ENCODE results near the gene PRUNE1. TPM values are rescaled to one million over a fixed set of nuclear protein-coding genes. Genes with fewer than 3 reads are reported as not detected.

Gene PRUNE1
- polyA plus RNA-seq, 12 donors = 22.1 to 31.7 (median 27.7) TPM; not detected in 1

DNA sequence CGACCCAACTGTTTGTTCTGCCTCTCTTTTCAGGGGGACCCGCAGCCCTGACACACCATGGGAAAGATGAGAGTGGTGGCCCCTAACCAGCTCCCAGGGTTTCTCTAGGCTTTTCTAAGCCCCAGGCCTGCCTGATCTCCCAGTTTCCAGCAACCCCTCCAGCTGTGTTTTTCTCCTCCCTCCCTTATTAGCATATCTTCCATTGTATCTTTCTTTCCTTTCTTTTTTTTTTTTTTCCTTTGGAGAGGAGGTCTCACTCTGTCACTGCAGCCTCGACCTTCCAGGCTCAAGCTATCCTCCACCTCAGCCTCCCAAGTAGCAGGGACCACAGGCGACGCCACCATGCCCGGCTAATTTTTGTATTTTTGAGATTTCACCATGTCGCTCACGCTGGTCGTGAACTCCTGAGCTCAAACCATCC is 31.8 kb upstream of the PRUNE1 start:
- no peak for DNase-seq

DNA sequence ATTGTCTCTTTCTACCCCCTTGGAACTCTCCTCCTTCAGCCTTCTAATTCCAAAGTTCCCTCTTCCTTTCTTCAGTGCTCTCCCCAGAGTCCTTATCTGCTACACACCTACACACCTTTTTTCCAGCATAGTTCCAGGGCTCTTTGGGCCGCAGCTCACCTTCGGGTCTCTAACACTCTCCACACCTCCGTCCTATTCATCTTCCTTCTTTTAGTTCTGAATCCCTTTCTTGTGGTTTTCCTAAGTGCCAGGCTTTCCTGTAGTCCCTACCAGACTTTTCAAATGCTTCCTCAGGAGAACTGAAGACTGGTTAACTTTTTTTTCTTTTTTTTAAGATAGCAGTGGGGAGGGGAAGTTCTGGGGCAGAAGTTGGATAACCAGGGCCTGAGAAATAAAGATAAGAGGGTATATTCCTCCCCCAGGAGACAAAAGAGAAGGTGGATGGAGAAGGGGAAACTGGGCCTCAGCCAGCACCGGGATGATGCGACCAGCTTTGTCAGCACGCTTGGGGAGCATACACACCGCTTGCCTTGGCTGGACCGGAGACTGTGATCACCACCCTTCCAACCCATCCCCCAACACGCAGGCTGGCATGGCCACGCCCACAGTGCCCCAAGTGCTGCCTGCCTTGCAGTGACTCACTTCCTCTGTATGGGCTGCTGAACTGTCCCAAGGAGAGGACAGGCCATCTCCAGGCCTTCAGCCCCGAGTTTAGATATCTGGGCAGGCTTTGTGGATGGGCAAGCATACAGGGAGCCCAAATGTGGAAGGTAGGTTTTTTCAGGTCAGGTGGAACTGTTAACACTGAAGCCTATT is 31.2 kb upstream of the PRUNE1 start:
- DNase-seq = peak; percentile 35

DNA sequence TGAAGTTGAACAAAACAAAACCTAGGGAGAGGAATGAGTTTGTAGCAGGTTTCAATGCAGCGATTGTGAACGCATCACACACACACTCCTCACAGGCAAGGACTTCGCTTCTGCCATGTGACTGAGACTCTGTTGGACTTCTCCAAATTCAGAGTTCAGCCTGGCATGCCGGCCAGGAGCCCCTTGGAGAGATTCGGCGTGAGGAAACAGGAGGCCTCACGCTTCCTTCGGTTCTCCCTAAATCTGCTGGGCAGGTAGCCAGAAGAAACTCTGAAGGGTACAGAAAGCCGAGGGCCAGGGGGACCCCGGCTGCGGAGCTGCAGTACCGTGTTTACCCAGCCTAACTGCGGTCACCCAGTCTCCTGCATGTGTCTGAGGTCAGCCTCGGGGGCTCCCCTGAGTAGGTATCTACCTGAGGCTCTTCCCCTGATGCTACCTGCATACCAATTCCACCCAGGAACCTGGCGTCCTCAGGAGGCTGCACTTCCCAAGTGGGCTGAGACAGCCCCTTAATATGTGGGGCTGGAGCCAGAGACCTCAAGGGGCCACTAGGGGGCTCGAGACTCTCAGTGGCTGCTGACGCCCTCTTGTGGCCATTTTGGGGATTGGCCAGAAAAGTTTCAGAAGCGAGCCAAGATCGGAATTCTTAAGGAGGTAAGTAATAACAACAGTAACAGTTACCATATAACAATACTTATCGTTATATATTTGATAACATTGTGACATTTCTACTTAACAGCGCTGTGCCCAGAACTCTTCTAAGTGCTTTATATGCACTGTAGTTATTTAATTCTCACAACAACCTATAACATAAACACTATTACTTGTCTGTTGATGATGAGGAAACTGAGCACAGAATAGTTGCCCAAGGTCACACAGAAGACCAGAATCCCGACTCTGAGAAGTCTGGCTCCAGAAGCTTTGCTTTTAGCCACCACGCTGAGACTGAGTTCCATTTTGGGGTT is 28.9 kb upstream of the PRUNE1 start:
- DNase-seq = peak; percentile 89

DNA sequence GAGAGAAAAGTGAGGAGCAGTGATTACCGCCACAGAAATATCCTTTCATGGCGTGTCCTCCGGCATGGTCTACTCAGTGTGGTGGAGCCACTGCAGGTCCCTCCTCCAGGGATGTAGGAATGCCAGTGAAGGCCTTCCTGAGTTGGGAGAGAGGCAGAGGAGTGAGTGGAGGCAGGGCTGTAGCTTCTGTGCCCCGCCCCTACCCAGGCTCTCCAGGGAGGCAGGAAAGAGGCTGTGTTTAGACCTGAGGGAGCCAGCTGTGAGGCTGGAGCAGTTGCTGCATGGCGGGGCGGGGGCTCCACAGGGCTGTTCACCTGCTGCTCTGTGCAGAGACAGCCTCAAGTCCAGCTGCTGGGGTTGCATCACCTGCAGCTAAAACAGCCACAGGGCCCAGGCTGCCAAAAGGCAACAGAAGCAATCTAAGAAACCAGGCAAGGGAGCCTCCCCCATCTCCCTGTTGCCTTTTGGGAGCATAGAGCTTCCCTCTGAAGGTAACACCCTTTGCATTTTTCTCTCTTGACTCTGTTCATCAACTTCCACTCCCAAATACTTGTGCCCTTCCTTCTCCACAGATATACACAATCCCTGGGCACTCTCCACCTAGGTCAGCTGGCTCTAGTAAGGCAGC is 27.0 kb upstream of the PRUNE1 start:
- no peak for DNase-seq

DNA sequence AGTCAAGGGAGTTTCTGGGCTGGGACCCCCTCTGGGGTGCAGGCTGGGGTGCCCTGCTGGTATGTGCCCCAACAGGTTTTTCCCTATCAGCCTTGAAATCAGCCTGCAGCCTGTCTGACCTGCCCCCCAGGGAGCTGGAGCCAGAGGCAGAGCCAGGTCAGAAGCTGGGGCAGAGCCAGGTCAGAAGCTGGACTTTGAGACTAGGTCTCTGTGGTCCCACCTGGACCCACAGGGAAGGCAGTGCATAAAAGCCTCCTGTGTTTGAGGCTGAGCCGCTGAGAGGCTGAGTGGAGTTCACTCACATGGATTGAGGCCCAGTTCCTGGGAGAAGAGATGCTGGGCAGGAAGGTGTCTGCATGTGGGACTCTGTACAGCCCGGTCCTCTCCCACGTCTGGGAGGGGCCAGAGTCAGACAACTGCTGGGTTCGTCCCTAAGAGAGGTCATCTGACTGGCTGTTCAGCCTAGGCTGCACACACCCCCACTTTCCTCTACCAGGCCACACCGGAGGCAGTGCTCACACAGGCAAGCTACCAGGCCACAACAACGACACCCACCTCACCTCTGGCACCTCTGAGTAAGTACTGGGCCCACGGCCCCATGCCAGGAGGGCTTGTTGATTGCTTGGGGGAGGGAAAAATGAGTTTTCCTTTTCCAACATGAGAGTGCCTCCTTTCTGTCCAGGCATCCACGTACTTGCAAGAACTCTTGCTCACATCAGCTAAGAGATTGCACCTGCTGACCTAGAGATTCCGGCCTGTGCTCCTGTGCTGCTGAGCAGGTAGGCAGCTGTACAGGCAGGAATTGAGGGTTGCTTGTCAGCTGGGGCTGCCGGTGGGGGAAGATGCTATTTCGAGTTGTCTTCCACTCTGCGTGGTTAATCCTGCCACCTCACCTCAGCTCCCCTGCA is 26.2 kb upstream of the PRUNE1 start, which contains the start of gene ANXA9:
TSS of gene ANXA9 (plus strand) at position 488 of the 908 bp plus-strand sequence. CDS start 814 bp downstream, outside the sequence.
- no peak for DNase-seq

DNA sequence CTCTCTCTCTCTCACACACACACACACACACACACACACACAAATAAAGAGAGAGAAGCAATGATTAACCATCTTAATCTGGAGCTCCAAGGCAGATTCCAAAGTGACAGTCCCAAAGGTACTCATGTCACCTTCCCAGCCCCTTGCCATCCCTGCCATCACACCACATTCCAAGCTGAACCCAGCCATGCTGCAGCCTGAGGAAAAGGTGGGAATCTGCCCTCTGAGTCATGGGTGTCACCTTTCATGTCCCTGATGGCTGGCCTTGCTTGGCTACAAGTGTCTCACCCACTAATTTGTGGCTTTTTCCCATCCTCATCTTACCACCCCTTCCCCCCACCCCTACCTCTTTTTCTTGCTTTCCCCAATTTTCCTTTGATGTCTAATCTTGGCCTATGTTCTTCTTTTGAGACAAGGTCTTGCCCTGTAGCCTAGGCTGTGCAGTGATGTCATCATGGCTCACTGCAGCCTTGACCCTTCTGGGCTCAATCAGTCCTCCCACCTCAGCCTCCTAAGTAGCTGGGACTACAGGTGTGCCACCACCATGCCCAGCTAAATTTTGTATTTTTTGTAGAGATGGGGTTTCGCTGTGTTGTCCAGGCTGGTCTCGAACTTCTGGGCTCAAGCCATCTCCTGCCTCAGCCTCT is 22.9 kb upstream of the PRUNE1 start:
- no peak for DNase-seq

DNA sequence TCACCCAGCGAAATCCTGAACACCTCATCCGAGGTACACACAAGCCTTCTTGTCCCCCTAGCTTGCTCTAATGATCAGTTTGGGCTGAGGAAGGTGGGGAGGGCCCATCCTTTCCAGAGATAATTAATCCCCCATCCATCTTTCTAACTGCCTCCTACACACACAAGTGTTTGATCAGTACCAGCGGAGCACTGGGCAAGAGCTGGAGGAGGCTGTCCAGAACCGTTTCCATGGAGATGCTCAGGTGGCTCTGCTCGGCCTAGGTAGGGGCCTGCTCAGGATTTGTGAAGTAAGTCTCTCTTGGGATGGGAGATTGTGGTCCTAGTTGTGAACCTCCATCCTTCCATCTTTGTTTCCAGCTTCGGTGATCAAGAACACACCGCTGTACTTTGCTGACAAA is 20.3 kb upstream of the PRUNE1 start:
- no peak for DNase-seq

DNA sequence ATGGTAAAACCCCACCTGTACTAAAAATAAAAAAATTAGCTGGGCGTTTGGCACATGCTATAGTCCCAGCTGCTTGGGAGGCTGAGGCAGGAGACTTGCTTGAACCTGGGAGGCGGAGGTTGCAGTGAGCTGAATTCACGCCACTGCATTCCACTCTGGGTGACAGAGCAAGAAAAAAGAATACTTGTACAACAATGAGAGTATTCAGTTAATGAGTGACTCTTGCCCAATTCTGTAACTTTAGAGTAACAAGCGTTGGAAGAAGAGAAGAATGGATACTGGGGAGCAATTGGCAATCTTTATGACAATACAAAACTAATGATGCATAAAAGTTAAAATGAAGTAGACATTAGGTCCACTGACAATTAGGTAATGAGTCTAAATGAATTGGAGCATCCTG is 15.6 kb upstream of the PRUNE1 start:
- DNase-seq = no peak

DNA sequence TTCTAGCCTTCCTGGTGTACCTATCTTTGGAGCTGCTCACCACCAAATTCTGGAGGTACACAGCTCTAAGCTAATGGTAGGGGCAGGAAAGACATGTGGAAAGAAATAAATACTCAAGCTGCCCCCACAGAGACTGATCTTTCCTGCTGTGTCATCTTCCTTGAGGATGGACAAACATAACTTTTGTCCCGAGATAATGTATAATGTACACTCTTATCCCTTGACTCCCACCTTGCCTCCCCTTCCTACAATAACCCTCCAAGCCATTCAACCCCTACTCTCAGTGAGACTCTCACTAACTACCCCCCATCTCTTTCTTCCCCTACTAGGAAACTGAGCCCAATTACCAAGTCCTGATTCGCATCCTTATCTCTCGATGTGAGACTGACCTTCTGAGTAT is 14.0 kb upstream of the PRUNE1 start:
- DNase-seq = no peak

DNA sequence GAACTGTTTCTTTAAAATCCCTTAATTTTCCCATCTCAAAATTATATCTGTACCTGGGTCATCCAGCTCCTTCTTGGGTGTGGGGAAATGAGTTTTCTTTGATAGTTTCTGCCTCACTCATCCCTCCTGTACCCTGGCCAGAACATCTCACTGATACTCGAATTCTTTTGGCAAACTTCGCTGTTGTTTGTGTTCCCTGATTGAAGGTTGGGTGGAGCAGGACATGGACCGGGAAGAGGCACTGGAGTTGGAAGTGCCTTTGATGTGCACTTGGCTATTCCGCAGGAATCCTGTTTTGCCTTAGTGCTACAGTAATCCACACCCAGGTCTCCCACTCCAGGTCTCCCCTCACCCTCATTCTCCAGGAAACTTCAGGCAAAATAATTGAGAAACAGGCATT is 12.8 kb upstream of the PRUNE1 start:
- no peak for DNase-seq

DNA sequence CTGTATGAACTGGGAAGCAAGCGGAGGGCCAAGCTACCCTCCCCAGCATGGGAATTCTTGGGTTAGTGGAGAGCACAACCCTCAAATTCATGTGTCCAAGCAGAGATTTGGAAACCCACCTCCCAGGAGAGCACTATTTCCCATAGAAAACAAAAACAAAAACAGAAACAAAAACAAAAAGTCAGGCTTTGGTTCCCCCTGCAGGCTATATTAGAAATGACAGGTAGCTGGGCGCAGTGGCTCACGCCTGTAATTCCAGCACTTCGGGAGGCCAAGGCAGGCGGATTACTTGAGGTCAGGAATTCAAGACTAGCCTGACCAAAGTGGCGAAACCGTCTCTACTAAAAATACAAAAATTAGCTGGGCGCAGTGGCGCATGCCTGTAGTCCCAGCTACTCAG is 12.4 kb upstream of the PRUNE1 start:
- DNase-seq = peak; percentile 42

DNA sequence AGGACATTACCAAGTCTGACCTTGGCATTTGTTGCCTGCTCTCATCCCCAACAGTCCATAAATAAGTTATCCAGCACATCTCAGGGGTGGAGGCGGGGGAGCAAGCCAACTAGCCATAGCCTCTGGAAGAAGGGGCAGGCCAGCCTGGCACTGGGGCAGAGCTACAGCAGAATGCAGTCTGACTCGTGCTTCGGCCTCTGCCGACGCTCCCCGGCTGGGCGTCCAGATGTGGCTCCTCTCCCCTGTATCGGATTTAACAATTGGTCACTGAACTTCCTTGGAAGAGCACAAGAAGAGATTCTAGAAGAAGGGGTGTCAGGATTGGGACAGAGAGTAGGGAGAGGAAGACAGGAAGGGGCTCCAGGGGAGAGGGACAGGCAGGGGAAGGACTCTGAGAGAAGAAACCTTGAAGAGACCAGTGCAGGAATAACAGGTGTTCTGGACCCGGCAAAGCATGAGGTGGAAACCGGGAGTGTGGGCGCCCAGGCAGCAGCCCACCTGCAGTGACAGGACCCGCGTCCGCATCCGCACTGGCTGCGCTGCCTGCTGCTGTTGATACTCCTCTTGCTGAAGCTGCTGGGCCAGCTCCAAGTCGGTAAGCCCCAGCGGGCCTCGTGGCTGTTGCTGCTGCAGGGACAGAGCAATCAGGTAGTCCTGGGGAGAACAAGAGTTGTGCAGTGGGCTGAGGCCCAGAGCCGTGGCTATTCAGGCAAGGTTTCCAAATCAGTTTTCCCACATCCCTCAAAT is 10.9 kb upstream of the PRUNE1 start:
- DNase-seq = no peak

DNA sequence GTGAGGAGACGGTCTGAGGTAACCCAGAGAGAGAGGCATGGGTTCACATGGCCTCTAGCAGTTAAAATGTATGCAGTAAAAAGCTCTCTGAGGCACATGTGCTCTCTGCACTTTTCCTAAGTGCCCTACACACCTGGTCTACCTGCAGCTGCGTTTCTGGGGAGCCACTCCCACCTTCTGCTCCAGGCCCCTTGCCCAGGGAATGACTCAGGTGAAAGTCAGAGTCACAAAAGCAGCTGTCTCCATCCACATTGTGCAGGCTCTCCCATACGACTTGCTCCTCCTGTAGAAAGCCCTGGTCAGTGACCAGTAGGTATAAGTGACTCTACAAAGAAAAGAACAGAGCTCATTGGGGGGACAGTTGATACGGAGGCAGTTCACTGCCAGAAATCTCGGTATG is 10.3 kb upstream of the PRUNE1 start:
- no peak for DNase-seq

DNA sequence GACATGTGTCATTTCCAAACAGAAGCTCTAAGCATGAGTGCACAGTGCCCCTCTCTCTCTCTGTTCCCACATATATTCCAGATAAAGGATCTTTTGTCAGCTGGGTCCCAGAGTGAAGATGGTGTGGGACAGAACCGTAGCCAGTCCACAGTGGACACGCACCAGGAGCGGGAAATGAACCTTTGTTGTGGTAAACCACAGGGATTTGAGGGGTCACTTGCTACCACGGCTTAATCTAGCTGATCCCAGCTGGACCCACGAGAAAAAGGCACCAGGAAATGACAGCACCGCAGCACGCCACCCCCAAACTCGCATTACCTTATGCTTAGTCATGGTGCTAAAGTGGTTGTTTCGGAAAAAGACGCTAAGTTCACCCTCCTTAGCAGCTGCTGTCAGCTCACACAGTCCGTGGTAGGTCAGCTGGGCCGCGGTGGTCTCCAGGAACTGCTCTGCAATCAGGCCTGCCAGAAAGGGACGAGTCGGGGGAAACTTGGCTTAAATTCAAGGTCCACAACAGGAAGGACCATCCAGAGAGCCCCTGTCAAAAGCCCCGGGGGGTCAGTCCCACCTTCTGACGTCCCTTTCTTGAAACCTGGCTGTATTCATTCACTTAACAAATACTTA is 9.1 kb upstream of the PRUNE1 start:
- DNase-seq = no peak

DNA sequence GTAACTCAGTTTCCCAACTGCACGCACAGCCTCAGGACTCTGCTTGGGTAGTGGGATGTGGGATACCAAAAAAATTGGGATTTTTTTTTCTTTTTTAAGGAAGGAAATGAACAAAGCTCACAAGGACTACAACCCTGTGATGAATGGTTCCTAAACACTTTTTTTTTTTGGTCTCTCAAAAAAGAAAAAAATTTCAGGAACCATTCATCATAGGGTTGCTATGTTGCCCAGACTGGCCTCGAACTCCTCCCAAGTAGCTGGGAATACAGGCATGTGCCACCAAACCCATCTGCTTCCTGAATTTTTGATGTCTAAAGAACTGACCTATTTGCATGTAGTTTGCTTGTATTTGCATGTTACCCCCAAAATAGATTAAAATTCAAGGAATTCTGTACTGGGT is 8.3 kb upstream of the PRUNE1 start:
- no peak for DNase-seq

DNA sequence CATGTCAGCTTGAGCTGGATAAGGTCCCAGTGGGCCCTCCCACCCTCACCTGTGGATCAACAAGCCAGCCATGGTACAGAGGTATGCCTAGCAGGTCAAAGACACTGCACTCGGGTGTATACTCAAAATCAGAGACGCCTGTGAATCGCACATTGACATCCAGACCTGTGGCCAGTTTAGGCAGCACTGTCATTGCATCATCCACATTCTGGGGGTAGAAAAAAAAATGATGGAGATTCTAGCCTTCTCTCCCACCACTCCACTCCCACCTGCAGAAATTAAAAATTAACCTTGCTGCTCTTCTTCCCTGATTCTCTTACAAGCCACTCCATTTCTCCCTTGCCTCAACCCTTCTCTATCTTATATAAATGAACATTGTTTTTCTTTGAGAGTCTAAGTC is 7.8 kb upstream of the PRUNE1 start:
- no peak for DNase-seq

DNA sequence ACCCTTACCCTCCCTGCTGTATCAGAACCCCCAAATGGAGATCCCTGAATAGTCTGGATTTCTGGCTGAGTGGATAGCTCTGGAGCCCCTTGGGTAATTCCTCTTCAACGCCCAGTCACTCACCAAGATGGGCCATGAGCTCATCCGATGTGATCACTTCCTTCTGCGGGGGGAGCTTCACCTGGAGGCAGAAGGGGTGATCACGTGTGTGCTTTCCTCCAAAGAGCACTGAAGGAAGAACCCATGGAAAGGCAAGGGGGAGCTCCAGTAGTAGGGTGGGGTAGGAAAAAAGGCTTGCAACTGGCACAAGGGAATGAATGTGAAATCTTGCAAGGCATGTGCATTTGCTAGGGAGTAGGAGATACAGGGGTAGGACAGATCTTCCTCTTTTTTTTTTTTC is 6.6 kb upstream of the PRUNE1 start:
- DNase-seq = no peak

DNA sequence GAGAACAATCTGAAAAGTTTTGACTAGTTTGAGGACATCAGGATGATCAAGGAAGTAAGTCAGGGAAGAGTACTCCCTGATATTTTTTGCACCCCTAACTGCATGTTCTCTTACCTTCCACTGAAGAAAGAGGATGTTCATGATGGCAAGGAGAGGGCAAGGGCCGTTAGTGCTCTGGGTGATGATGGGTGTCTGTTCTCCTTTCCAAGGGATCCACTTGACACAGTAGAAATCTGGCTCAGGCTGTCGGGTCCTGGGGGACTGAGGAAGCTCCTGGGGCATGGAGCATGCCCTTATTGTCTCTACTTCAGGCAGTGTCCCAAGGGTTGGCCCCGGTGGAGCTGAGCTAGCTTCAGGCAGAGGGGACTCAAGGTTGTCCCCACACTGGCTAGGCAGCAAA is 6.2 kb upstream of the PRUNE1 start:
- DNase-seq = no peak

DNA sequence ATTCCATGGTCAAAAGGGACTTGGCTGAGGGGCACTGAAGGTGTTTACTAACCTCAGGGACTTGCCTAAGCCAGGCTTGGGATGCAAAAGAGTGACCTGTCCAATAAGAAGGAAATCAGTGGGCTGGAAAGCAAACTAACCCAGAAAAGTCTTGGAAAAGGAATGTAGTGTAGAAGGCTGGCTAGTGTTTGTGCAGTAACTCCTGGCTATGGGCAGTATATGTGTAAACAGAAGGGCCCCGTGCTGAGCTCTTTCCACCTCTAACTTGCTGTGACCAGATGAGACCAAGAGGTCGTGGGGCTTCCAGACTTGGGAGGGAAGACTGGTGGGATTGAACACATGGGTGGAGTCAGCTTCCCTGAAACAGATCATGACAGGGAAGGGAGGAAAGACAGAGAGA is 5.6 kb upstream of the PRUNE1 start:
- DNase-seq = no peak

Data from muscle of arm (tissue), 12 donors.